Inferior parietal cortex (tissue), 1 donor: ENCODE measurements around the gene ZFTA.
"Not testable (repeated sequence)": the region's sequence is repeated elsewhere in the genome, so short reads cannot be mapped to it uniquely, and the experiment has no call there.

ENCODE experiments used
- DNase-seq: peaks from one replicate; pipeline ENCODE4 v3.0.0-alpha.2; 2016; ENCODE audit errors: extremely low spot score

The ZFTA gene

GRCh38 chr11:63768237-63769041, at the start of gene ZFTA:
Gene ZFTA (minus strand): TSS chr11:63768775. CDS start chr11:63768622, 153 bp downstream.
- no peak for DNase-seq

GRCh38 chr11:63817758-63818498, 49.4 kb upstream of the ZFTA start:
- no peak for DNase-seq

GRCh38 chr11:63816732-63817131, 48.2 kb upstream of the ZFTA start:
- no peak for DNase-seq

GRCh38 chr11:63816166-63816565, 47.6 kb upstream of the ZFTA start:
- DNase-seq: no peak

- no peak for DNase-seq
Measured at GRCh38 chr11:63814383-63814736, 45.8 kb upstream of the ZFTA start.

GRCh38 chr11:63813563-63814382, 45.2 kb upstream of the ZFTA start:
- DNase-seq: peak; percentile 24

- peak; percentile 78 for DNase-seq
Measured at GRCh38 chr11:63813035-63813562, 44.5 kb upstream of the ZFTA start, which contains the start of gene SPINDOC. Gene SPINDOC (plus strand): TSS chr11:63813456. CDS start chr11:63813687, 231 bp downstream.

GRCh38 chr11:63811522-63811921, 42.9 kb upstream of the ZFTA start:
- DNase-seq: no peak

- not testable (repeated sequence) for DNase-seq
Measured at GRCh38 chr11:63810383-63810782, 41.8 kb upstream of the ZFTA start.

- DNase-seq: no peak
Measured at GRCh38 chr11:63805844-63806415, 37.4 kb upstream of the ZFTA start.

GRCh38 chr11:63804259-63804658, 35.7 kb upstream of the ZFTA start:
- DNase-seq: no peak

- DNase-seq: no peak
Measured at GRCh38 chr11:63802637-63803414, 34.3 kb upstream of the ZFTA start.

GRCh38 chr11:63800921-63801320, 32.3 kb upstream of the ZFTA start:
- DNase-seq: no peak

- DNase-seq: no peak
Measured at GRCh38 chr11:63795066-63795465, 26.5 kb upstream of the ZFTA start.

GRCh38 chr11:63793161-63793560, 24.6 kb upstream of the ZFTA start:
- DNase-seq: no peak

- DNase-seq: no peak
Measured at GRCh38 chr11:63791495-63792167, 23.1 kb upstream of the ZFTA start.

GRCh38 chr11:63785823-63786222, 17.2 kb upstream of the ZFTA start:
- DNase-seq: no peak

GRCh38 chr11:63783925-63784592, 15.5 kb upstream of the ZFTA start:
- DNase-seq: no peak

- DNase-seq: no peak
Measured at GRCh38 chr11:63782749-63783148, 14.2 kb upstream of the ZFTA start.

GRCh38 chr11:63779039-63779438, 10.5 kb upstream of the ZFTA start:
- DNase-seq: no peak
